Testis (tissue), 2 donors: Measurements from ENCODE around the gene SPESP1.

Experiments
- CTCF ChIP-seq, 3 experiments: fragments of 450-650 bp in 2 of 3; fragments of 200-600 bp in 1 of 3; sonication (generic) in 1 of 3; IDR thresholded peaks; one replicate each; pipeline ENCODE4 v1.5.1; 2016 to 2019; ENCODE audit warnings: antibody characterized with exemption in 3 of 3, mild to moderate bottlenecking in 2 of 3, moderate library complexity in 1 of 3
- POLR2A ChIP-seq: fragments of 450-650 bp; IDR thresholded peaks from one replicate; pipeline ENCODE4 v1.6.1; 2017; ENCODE audit warnings: antibody characterized with exemption, mild to moderate bottlenecking, moderate library complexity

GRCh38 chr15:68951813-68952212, 21.5 kb downstream of the SPESP1 start:
- TF ChIP-seq CTCF (IDR thresholded peaks at IDR 0.05): no peak
- TF ChIP-seq POLR2A: no peak
